ENCODE results near the gene CSNK1G2.

The CSNK1G2 gene

DNA sequence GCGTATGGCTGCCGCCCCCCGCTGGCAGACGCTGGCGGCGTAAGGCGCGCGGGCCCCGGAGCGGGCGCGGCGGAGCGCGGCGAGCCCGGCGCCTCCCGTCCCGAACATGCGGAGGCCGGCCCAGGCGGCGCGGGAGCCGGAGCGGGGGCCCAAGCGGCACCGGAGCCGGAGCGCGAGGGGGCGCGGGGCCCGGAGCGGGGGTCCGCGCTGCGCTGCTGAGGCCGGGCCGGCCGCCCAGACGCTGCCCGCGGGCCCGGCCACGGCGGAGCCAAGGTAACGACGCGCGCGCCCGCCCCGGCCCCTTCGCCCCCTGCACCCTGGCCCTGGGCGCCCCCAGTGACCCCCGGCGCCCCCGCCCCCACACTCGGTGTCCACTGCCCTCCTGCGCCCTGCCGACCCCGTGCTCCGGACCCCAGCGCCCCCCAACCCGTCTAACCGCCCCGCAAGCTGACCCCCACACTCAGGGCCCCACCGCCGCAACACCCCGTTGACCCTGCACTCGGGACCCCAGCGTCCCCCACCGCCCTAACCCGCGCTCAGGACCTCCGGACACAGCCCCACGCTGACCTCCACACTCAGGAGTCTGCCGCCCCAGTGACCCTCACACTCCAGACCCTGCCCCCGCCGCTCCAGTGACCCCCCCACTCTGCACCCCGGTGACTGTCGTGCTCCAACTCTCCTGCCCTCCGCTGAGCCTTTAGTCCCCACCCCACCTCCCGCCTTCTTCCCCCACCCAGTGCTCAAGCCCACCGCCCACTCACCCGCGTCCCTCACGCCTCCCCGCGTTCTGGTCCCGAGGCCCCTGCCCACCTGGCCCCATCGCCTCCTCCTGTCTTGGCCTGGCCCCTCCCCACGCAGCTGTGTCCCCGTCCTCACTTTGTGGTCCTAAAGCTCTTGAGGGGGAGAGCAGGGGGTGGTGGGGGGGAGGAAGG, at the start of gene CSNK1G2:
Gene CSNK1G2, plus strand, starts transcription at position 27 of the 932 bp plus-strand sequence. CDS start 28,601 bp downstream, outside the sequence.
- peak; percentile 1; the same call in 1 of the 3 replicates for ATAC-seq
- TF ChIP-seq ARNTL (CRISPR knock-in tag; IDR thresholded peaks at IDR 0.05; ENCODE audit: borderline replicate concordance, low read depth) (no peak), TOX (CRISPR knock-in tag; IDR thresholded peaks at IDR 0.05; ENCODE audit: borderline replicate concordance) (no peak), ZNF70 (CRISPR knock-in tag; IDR thresholded peaks at IDR 0.05) (no peak), ZFP30 (CRISPR knock-in tag; IDR thresholded peaks at IDR 0.05) (no peak), GLIS3 (CRISPR knock-in tag; IDR thresholded peaks at IDR 0.05) (no peak), CSDC2 (CRISPR knock-in tag; IDR thresholded peaks at IDR 0.05) (no peak), OSR1 (CRISPR knock-in tag; IDR thresholded peaks at IDR 0.05) (no peak), BACH2 (CRISPR knock-in tag; IDR thresholded peaks at IDR 0.05; ENCODE audit: borderline replicate concordance) (no peak), TCF4 (CRISPR knock-in tag; IDR thresholded peaks at IDR 0.05; ENCODE audit: borderline replicate concordance) (no peak)
- TF ChIP-seq, protein P1, sequence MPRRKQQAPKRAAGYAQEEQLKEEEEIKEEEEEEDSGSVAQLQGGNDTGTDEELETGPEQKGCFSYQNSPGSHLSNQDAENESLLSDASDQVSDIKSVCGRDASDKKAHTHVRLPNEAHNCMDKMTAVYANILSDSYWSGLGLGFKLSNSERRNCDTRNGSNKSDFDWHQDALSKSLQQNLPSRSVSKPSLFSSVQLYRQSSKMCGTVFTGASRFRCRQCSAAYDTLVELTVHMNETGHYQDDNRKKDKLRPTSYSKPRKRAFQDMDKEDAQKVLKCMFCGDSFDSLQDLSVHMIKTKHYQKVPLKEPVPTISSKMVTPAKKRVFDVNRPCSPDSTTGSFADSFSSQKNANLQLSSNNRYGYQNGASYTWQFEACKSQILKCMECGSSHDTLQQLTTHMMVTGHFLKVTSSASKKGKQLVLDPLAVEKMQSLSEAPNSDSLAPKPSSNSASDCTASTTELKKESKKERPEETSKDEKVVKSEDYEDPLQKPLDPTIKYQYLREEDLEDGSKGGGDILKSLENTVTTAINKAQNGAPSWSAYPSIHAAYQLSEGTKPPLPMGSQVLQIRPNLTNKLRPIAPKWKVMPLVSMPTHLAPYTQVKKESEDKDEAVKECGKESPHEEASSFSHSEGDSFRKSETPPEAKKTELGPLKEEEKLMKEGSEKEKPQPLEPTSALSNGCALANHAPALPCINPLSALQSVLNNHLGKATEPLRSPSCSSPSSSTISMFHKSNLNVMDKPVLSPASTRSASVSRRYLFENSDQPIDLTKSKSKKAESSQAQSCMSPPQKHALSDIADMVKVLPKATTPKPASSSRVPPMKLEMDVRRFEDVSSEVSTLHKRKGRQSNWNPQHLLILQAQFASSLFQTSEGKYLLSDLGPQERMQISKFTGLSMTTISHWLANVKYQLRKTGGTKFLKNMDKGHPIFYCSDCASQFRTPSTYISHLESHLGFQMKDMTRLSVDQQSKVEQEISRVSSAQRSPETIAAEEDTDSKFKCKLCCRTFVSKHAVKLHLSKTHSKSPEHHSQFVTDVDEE (CRISPR knock-in tag; IDR thresholded peaks at IDR 0.05): no peak
- TF ChIP-seq, protein P2, sequence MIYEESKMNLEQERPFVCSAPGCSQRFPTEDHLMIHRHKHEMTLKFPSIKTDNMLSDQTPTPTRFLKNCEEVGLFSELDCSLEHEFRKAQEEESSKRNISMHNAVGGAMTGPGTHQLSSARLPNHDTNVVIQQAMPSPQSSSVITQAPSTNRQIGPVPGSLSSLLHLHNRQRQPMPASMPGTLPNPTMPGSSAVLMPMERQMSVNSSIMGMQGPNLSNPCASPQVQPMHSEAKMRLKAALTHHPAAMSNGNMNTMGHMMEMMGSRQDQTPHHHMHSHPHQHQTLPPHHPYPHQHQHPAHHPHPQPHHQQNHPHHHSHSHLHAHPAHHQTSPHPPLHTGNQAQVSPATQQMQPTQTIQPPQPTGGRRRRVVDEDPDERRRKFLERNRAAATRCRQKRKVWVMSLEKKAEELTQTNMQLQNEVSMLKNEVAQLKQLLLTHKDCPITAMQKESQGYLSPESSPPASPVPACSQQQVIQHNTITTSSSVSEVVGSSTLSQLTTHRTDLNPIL (CRISPR knock-in tag; IDR thresholded peaks at IDR 0.05; ENCODE audit: low read depth): no peak
- TF ChIP-seq, protein P3, sequence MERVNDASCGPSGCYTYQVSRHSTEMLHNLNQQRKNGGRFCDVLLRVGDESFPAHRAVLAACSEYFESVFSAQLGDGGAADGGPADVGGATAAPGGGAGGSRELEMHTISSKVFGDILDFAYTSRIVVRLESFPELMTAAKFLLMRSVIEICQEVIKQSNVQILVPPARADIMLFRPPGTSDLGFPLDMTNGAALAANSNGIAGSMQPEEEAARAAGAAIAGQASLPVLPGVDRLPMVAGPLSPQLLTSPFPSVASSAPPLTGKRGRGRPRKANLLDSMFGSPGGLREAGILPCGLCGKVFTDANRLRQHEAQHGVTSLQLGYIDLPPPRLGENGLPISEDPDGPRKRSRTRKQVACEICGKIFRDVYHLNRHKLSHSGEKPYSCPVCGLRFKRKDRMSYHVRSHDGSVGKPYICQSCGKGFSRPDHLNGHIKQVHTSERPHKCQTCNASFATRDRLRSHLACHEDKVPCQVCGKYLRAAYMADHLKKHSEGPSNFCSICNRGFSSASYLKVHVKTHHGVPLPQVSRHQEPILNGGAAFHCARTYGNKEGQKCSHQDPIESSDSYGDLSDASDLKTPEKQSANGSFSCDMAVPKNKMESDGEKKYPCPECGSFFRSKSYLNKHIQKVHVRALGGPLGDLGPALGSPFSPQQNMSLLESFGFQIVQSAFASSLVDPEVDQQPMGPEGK (CRISPR knock-in tag; IDR thresholded peaks at IDR 0.05; ENCODE audit: borderline replicate concordance): no peak
- TF ChIP-seq, protein P4, sequence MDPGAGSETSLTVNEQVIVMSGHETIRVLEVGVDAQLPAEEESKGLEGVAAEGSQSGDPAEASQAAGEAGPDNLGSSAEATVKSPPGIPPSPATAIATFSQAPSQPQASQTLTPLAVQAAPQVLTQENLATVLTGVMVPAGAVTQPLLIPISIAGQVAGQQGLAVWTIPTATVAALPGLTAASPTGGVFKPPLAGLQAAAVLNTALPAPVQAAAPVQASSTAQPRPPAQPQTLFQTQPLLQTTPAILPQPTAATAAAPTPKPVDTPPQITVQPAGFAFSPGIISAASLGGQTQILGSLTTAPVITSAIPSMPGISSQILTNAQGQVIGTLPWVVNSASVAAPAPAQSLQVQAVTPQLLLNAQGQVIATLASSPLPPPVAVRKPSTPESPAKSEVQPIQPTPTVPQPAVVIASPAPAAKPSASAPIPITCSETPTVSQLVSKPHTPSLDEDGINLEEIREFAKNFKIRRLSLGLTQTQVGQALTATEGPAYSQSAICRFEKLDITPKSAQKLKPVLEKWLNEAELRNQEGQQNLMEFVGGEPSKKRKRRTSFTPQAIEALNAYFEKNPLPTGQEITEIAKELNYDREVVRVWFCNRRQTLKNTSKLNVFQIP (CRISPR knock-in tag; IDR thresholded peaks at IDR 0.05; ENCODE audit: borderline replicate concordance, low read depth): no peak

DNA sequence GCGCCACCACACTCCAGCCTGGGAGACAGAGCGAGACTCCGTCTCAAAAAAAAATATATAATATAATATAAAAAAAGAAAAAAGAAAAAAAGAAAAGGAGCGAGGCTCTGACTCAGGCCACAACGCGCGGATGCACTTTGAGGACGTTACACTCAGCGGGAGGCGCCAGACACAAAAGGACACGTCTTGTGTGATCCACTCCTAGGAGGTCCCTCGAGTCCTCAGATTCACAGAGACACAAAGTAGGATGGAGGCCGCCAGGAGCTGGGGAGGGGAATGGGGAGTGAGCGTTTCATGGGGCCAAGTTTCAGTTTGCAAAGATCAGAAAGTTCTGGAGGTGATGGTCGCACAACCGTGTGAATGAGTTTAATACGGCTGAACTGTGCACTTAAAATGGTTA, 47.2 kb upstream of the CSNK1G2 start:
- TF ChIP-seq ZFP3 (CRISPR knock-in tag; IDR thresholded peaks at IDR 0.05) (no peak), PPARA (CRISPR knock-in tag; IDR thresholded peaks at IDR 0.05; ENCODE audit: borderline replicate concordance) (no peak), RARB (CRISPR knock-in tag; IDR thresholded peaks at IDR 0.05) (no peak), TCF4 (CRISPR knock-in tag; IDR thresholded peaks at IDR 0.05; ENCODE audit: borderline replicate concordance) (no peak), ESRRG (CRISPR knock-in tag; IDR thresholded peaks at IDR 0.05) (no peak), ISL1 (CRISPR knock-in tag; IDR thresholded peaks at IDR 0.05) (no peak), GLIS3 (CRISPR knock-in tag; IDR thresholded peaks at IDR 0.05) (no peak), BACH2 (CRISPR knock-in tag; IDR thresholded peaks at IDR 0.05; ENCODE audit: borderline replicate concordance) (no peak), ZNF70 (CRISPR knock-in tag; IDR thresholded peaks at IDR 0.05) (no peak), TOX (CRISPR knock-in tag; IDR thresholded peaks at IDR 0.05; ENCODE audit: borderline replicate concordance) (no peak), ZNF8 (CRISPR knock-in tag; IDR thresholded peaks at IDR 0.05) (no peak)
- TF ChIP-seq, protein P5, sequence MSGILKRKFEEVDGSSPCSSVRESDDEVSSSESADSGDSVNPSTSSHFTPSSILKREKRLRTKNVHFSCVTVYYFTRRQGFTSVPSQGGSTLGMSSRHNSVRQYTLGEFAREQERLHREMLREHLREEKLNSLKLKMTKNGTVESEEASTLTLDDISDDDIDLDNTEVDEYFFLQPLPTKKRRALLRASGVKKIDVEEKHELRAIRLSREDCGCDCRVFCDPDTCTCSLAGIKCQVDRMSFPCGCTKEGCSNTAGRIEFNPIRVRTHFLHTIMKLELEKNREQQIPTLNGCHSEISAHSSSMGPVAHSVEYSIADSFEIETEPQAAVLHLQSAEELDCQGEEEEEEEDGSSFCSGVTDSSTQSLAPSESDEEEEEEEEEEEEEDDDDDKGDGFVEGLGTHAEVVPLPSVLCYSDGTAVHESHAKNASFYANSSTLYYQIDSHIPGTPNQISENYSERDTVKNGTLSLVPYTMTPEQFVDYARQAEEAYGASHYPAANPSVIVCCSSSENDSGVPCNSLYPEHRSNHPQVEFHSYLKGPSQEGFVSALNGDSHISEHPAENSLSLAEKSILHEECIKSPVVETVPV (CRISPR knock-in tag; IDR thresholded peaks at IDR 0.05): no peak
- TF ChIP-seq, protein P2 (CRISPR knock-in tag; IDR thresholded peaks at IDR 0.05; ENCODE audit: low read depth): no peak
- ATAC-seq: no peak

Measured in SK-N-SH treated with all-trans-retinoic acid at 6 μM for 48 hours (cell line).